Stomach (tissue), 9 donors: ENCODE results near the gene ABCD3. TPM values are rescaled to one million over a fixed set of nuclear protein-coding genes. Genes with fewer than 3 reads are reported as not detected.

Experiments
- DNase-seq, 2 donors: peaks; one replicate each; pipeline versions ENCODE4 v3.0.0 to v3.0.0-alpha.2; 2013 to 2019
- H3K27ac ChIP-seq, 5 donors: fragments of 200-600 bp in 4 of 5; sonication (generic) in 4 of 5; one replicate each; pipeline ENCODE4 v1.5.1; 2013 to 2019; ENCODE audit warnings: mild to moderate bottlenecking in 1 of 5, moderate library complexity in 1 of 5
- H3K27me3 ChIP-seq, 3 donors: fragments of 200-600 bp; sonication (generic); one replicate each; pipeline ENCODE4 v1.5.1; 2017 to 2019; ENCODE audit warnings: mixed run types in 1 of 3
- H3K36me3 ChIP-seq, 4 donors: fragments of 200-600 bp; sonication (generic); 1 replicate in 3 of 4; 2 replicates in 1 of 4; pipeline ENCODE4 v1.5.1; 2016 to 2019
- H3K4me1 ChIP-seq, 4 donors: fragments of 200-600 bp; sonication (generic); one replicate each; pipeline ENCODE4 v1.5.1; 2016 to 2019
- H3K4me3 ChIP-seq, 4 donors: fragments of 200-600 bp; sonication (generic) in 3 of 4; one replicate each; pipeline ENCODE4 v1.5.1; 2016 to 2019; ENCODE audit warnings: mild to moderate bottlenecking in 1 of 4
- H3K9me3 ChIP-seq, 4 donors: fragments of 200-600 bp; sonication (generic); one replicate each; pipeline ENCODE4 v1.5.1; 2016 to 2019
- EP300 ChIP-seq: sonication (generic); formaldehyde crosslinking; IDR thresholded peaks from one replicate; pipeline ENCODE4 v1.6.1; 2017; ENCODE audit warnings: antibody characterized with exemption
- POLR2A ChIP-seq, 4 donors: fragments of 450-650 bp; IDR thresholded peaks; one replicate each; pipeline ENCODE4 v1.6.1; 2016; ENCODE audit warnings: antibody characterized with exemption in 4 of 4, control low read depth in 2 of 4, mild to moderate bottlenecking in 1 of 4, moderate library complexity in 1 of 4
- POLR2AphosphoS5 ChIP-seq, 3 donors: sonication (generic); formaldehyde crosslinking; IDR thresholded peaks; one replicate each; pipeline ENCODE4 v1.6.1; 2016; ENCODE audit warnings: antibody characterized with exemption in 3 of 3
- WGBS, 5 donors: extraction: QIAGEN DNeasy Blood & Tissue Kit in 3 of 5; methylation state at CpG; one replicate each; pipeline versions ENCODE4 v1.1.5 to v1.1.7; 2013 to 2018; 5-methylcytosine and 5-hydroxymethylcytosine counted together
- intact Hi-C: fragments of 100-400 bp; cut with DNase I; formaldehyde crosslinking; loops from one replicate; pipeline ENCODE4 v1.15.1; 2023; ENCODE audit warnings: low total_unique reads
- polyA plus RNA-seq, 3 donors: library from polyadenylated mRNA; stranded (reverse); fragments of 200-250 nt; gene quantifications; one replicate each; pipeline ENCODE4 v1.2.3, GENCODE V29; 2013
- total RNA-seq, 5 donors: library from RNA; depleted of rRNA; stranded (reverse); fragments of >200 nt; gene quantifications; one replicate each; pipeline versions ENCODE4 v1.1.0 to v1.2.3, GENCODE V29; 2014 to 2016
- TF ChIP-seq, protein P1 (sequence below), 7 experiments: fragments of 450-650 bp in 4 of 7; fragments of 200-600 bp in 3 of 7; sonication (generic) in 3 of 7; IDR thresholded peaks; one replicate each; pipeline ENCODE4 v1.5.1; 2016 to 2019; ENCODE audit warnings: antibody characterized with exemption in 7 of 7, control low read depth in 2 of 7, mild to moderate bottlenecking in 1 of 7
- donor health status: healthy with polysubstance abuse.
- donor health status: Bipolar disorder and iron deficiency.
- donor health status: healthy.

ABCD3 gene
- total and polyA plus RNA-seq, 8 donors, result 8.8 to 124 (median 18.4) TPM

GRCh38 chr1:94532077-94532476 lies 113.9 kb downstream of the ABCD3 start:
- intact Hi-C loops, result loop anchor here (10.0 kb wide), 1 partner anchor 63 kb away; no protein-coding TSS in a partner anchor
- H3K36me3 ChIP-seq, result peaks cover 20 to 80% (median 69%) of the 10 kb centered on the region in 4 donors
- H3K4me3 ChIP-seq, result no peak overlapping the region
- TF ChIP-seq POLR2A (IDR thresholded peaks at IDR 0.05) (no peak), EP300 (no peak), POLR2AphosphoS5 (IDR thresholded peaks at IDR 0.05) (no peak)
- TF ChIP-seq, protein P1, sequence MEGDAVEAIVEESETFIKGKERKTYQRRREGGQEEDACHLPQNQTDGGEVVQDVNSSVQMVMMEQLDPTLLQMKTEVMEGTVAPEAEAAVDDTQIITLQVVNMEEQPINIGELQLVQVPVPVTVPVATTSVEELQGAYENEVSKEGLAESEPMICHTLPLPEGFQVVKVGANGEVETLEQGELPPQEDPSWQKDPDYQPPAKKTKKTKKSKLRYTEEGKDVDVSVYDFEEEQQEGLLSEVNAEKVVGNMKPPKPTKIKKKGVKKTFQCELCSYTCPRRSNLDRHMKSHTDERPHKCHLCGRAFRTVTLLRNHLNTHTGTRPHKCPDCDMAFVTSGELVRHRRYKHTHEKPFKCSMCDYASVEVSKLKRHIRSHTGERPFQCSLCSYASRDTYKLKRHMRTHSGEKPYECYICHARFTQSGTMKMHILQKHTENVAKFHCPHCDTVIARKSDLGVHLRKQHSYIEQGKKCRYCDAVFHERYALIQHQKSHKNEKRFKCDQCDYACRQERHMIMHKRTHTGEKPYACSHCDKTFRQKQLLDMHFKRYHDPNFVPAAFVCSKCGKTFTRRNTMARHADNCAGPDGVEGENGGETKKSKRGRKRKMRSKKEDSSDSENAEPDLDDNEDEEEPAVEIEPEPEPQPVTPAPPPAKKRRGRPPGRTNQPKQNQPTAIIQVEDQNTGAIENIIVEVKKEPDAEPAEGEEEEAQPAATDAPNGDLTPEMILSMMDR (IDR thresholded peaks at IDR 0.05), result no peak
- DNase-seq, result no peak
- H3K27me3 ChIP-seq, result no peaks in the 10 kb centered on the region
- WGBS, 5 donors, result 69 to 71% (median 70%) methylated on average over 3 of the region's 3 CpGs
- peak overlapping the region in 2 of 5 donors; percentile 4 to 7 for H3K27ac ChIP-seq
- H3K4me1 ChIP-seq, result peaks cover 0 to 36% (median 12%) of the 10 kb centered on the region in 4 donors
- H3K9me3 ChIP-seq, result no peaks in the 10 kb centered on the region

GRCh38 chr1:94535095-94535494 lies 116.9 kb downstream of the ABCD3 start:
- peak overlapping the region in 2 of 5 donors; percentile 21 to 91 for H3K27ac ChIP-seq
- intact Hi-C loops, result loop anchor here (10.0 kb wide), 1 partner anchor 60 kb away; no protein-coding TSS in a partner anchor
- TF ChIP-seq, protein P1 (IDR thresholded peaks at IDR 0.05), result no peak

DNA sequence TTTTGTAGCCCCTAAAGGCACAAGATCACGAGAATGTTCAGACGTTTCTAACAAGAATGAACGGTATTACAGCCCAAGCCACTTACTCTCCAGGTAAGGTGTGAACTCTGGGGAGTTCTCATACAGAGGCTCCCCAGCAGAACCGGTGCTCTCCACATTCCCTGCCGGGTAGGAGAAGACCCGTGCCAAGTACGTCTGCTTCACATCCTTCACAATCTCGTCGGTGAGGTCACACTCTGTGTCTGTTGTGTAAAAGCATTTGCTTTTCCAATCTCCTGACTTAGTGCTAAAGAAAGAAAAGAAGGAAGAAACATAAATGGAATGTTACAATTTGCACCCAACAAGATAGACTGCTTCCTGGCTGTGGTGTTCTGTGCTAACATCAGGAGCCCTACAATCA lies 117.7 kb downstream of the ABCD3 start:
- TF ChIP-seq, protein P1 (IDR thresholded peaks at IDR 0.05), result no peak
- TF ChIP-seq POLR2A (IDR thresholded peaks at IDR 0.05) (no peak), POLR2AphosphoS5 (IDR thresholded peaks at IDR 0.05) (no peak), EP300 (no peak)
- intact Hi-C loops, result loop anchor here (10.0 kb wide), 1 partner anchor 59 kb away; no protein-coding TSS in a partner anchor
- peaks cover 20 to 55% (median 53%) of the 10 kb centered on the region in 4 donors for H3K36me3 ChIP-seq
- peaks cover 6 to 59% (median 28%) of the 10 kb centered on the region in 4 donors for H3K4me1 ChIP-seq
- no peaks in the 10 kb centered on the region for H3K9me3 ChIP-seq
- DNase-seq, result no peak
- peak overlapping the region in 2 of 4 donors; percentile 4 to 11 for H3K4me3 ChIP-seq
- 75 to 87% (median 86%) methylated on average over 9 of the region's 9 CpGs for whole genome bisulfite sequencing, 5 donors
- H3K27ac ChIP-seq, result peak overlapping the region in 4 of 5 donors; percentile 7 to 91 (median 22)
- H3K27me3 ChIP-seq, result no peaks in the 10 kb centered on the region

More at GRCh38 chr1:94535095-94535494, 116.9 kb downstream of the ABCD3 start:
- 80 to 87% (median 81%) methylated on average over 5 of the region's 5 CpGs for WGBS, 5 donors
- H3K36me3 ChIP-seq, result peaks cover 20 to 63% (median 61%) of the 10 kb centered on the region in 4 donors
- no peak for DNase-seq
- H3K9me3 ChIP-seq, result no peaks in the 10 kb centered on the region
- H3K27me3 ChIP-seq, result no peaks in the 10 kb centered on the region
- H3K4me3 ChIP-seq, result peak overlapping the region in 2 of 4 donors; percentile 4 to 11
- H3K4me1 ChIP-seq, result peaks cover 6 to 52% (median 24%) of the 10 kb centered on the region in 4 donors

- intact Hi-C loops, result loop anchor here (10.0 kb wide), 1 partner anchor 58 kb away; no protein-coding TSS in a partner anchor
- WGBS, 5 donors, result 46 to 63% (median 51%) methylated on average over 6 of the region's 6 CpGs
- no peaks in the 10 kb centered on the region for H3K9me3 ChIP-seq
- TF ChIP-seq POLR2AphosphoS5 (IDR thresholded peaks at IDR 0.05), result no peak
- no peak for TF ChIP-seq EP300
- TF ChIP-seq, protein P1 (IDR thresholded peaks at IDR 0.05), result no peak
- no peak for TF ChIP-seq POLR2A (IDR thresholded peaks at IDR 0.05)
- H3K27ac ChIP-seq, result peak overlapping the region in 4 of 5 donors; percentile 4 to 91 (median 54)
- DNase-seq, result no peak
- H3K4me3 ChIP-seq, result peak overlapping the region in 3 of 4 donors; percentile 2 to 71 (median 54)
- H3K36me3 ChIP-seq, result peaks cover 14 to 41% (median 39%) of the 10 kb centered on the region in 4 donors
- no peaks in the 10 kb centered on the region for H3K27me3 ChIP-seq
- H3K4me1 ChIP-seq, result peaks cover 9 to 63% (median 36%) of the 10 kb centered on the region in 4 donors
Measured at GRCh38 chr1:94537254-94537653, 119.1 kb downstream of the ABCD3 start.
